Effector memory CD8-positive, alpha-beta T cell (primary cell): ENCODE data around the gene DNASE1L2.
"Not testable (repeated sequence)": the region's sequence is repeated elsewhere in the genome, so short reads cannot be mapped to it uniquely, and the experiment has no call there.

Experiments
- ATAC-seq: fragments of 150-1000 bp; cut with Tn5 transposase; replicated peaks from 2 replicates; pipeline ENCODE4 v1.10.0; 2021; ENCODE audit warnings: mild to moderate bottlenecking, moderate library complexity
- DNase-seq, 3 experiments: peaks; one replicate each; pipeline ENCODE4 v3.0.0; 2021
- H3K27ac Mint-ChIP-seq, 2 donors: one replicate each; pipeline ENCODE4 v1.8.0; 2022; ENCODE audit warnings: mild to moderate bottlenecking in 2 of 2, mixed read lengths in 2 of 2, moderate library complexity in 2 of 2
- H3K27me3 Mint-ChIP-seq, 2 donors: one replicate each; pipeline ENCODE4 v1.8.0; 2022; ENCODE audit warnings: mixed read lengths in 2 of 2
- H3K36me3 Mint-ChIP-seq: one replicate; pipeline ENCODE4 v1.8.0; 2022; ENCODE audit warnings: mild to moderate bottlenecking, moderate library complexity, mixed read lengths; ENCODE audit not compliant: insufficient read depth
- H3K4me1 Mint-ChIP-seq, 2 donors: one replicate each; pipeline ENCODE4 v1.8.0; 2022; ENCODE audit warnings: low read depth in 2 of 2, mixed read lengths in 2 of 2
- H3K4me3 Mint-ChIP-seq, 2 donors: one replicate each; pipeline ENCODE4 v1.8.0; 2022; ENCODE audit warnings: mild to moderate bottlenecking in 2 of 2, mixed read lengths in 2 of 2, moderate library complexity in 2 of 2
- H3K9me3 Mint-ChIP-seq, 2 donors: one replicate each; pipeline ENCODE4 v1.8.0; 2022; ENCODE audit warnings: mixed read lengths in 2 of 2

Gene DNASE1L2

GRCh38 chr16:2196162-2196980 is 39.9 kb upstream of the DNASE1L2 start, which contains the start of gene CASKIN1:
Gene CASKIN1 (minus strand): TSS chr16:2196605. CDS start chr16:2196432, 173 bp downstream.
- Mint-ChIP-seq H3K27me3 (peaks cover 33 to 50% of the 10 kb centered on the region in 2 donors), H3K27ac (no peak within 1 kb of the TSS), H3K4me3 (peak within 1 kb of the TSS; percentile 73 to 74), H3K36me3 (no peaks in the 10 kb centered on the region), H3K4me1 (peaks cover 2 to 5% of the 10 kb centered on the region in 2 donors), H3K9me3 (no peaks in the 10 kb centered on the region)
- DNase-seq, result no peak
- ATAC-seq, result peak; percentile 62

- Mint-ChIP-seq H3K27me3 (peaks cover 33 to 50% of the 10 kb centered on the region in 2 donors), H3K4me1 (peaks cover 2 to 5% of the 10 kb centered on the region in 2 donors), H3K36me3 (no peaks in the 10 kb centered on the region), H3K9me3 (no peaks in the 10 kb centered on the region), H3K27ac (no peak overlapping the region), H3K4me3 (peak overlapping the region; percentile 73 to 74)
- no peak for DNase-seq
- ATAC-seq, result no peak
Observed at GRCh38 chr16:2196981-2197511, 39.2 kb upstream of the DNASE1L2 start.

- DNase-seq (no peak), ATAC-seq (no peak)
- no peaks in the 10 kb centered on the region for H3K9me3 Mint-ChIP-seq
- peaks cover 3% of the 10 kb centered on the region for H3K36me3 Mint-ChIP-seq
- peaks cover 2 to 5% of the 10 kb centered on the region in 2 donors for H3K4me1 Mint-ChIP-seq
- H3K4me3 Mint-ChIP-seq, result peak overlapping the region in 1 of 2 donors; percentile 73
- peaks cover 33 to 50% of the 10 kb centered on the region in 2 donors for H3K27me3 Mint-ChIP-seq
- no peak overlapping the region for H3K27ac Mint-ChIP-seq
Observed at GRCh38 chr16:2197765-2198164, 38.5 kb upstream of the DNASE1L2 start.

GRCh38 chr16:2198283-2198682 is 38.0 kb upstream of the DNASE1L2 start:
- Mint-ChIP-seq H3K4me1 (peaks cover 2 to 5% of the 10 kb centered on the region in 2 donors), H3K27ac (no peak overlapping the region), H3K4me3 (peak overlapping the region in 1 of 2 donors; percentile 73), H3K9me3 (no peaks in the 10 kb centered on the region), H3K27me3 (peaks cover 33 to 50% of the 10 kb centered on the region in 2 donors), H3K36me3 (peaks cover 3% of the 10 kb centered on the region)
- DNase-seq, result no peak
- ATAC-seq, result no peak

GRCh38 chr16:2199095-2199494 is 37.1 kb upstream of the DNASE1L2 start:
- Mint-ChIP-seq H3K27ac (no peak overlapping the region), H3K9me3 (no peaks in the 10 kb centered on the region), H3K27me3 (peaks cover 33 to 48% of the 10 kb centered on the region in 2 donors), H3K4me3 (no peak overlapping the region), H3K4me1 (peaks cover 2 to 11% of the 10 kb centered on the region in 2 donors), H3K36me3 (peaks cover 3% of the 10 kb centered on the region)
- ATAC-seq (no peak), DNase-seq (no peak)

GRCh38 chr16:2199621-2200139 is 36.6 kb upstream of the DNASE1L2 start:
- H3K27me3 Mint-ChIP-seq, result peaks cover 33 to 42% of the 10 kb centered on the region in 2 donors
- DNase-seq, result no peak
- peaks cover 3% of the 10 kb centered on the region for H3K36me3 Mint-ChIP-seq
- H3K4me3 Mint-ChIP-seq, result no peak overlapping the region
- no peaks in the 10 kb centered on the region for H3K9me3 Mint-ChIP-seq
- no peak for ATAC-seq
- peaks cover 8 to 15% of the 10 kb centered on the region in 2 donors for H3K4me1 Mint-ChIP-seq
- H3K27ac Mint-ChIP-seq, result no peak overlapping the region

- H3K36me3 Mint-ChIP-seq, result peaks cover 5% of the 10 kb centered on the region
- H3K9me3 Mint-ChIP-seq, result no peaks in the 10 kb centered on the region
- no peak overlapping the region for H3K27ac Mint-ChIP-seq
- H3K4me1 Mint-ChIP-seq, result peaks cover 7 to 11% of the 10 kb centered on the region in 2 donors
- H3K27me3 Mint-ChIP-seq, result peaks cover 26 to 36% of the 10 kb centered on the region in 2 donors
- DNase-seq (no peak), ATAC-seq (no peak)
- H3K4me3 Mint-ChIP-seq, result no peak overlapping the region
Observed at GRCh38 chr16:2200313-2200712, 35.9 kb upstream of the DNASE1L2 start.

- H3K27ac Mint-ChIP-seq, result not testable (repeated sequence)
- H3K4me1 Mint-ChIP-seq, result peaks cover 18 to 22% of the 10 kb centered on the region in 2 donors
- H3K4me3 Mint-ChIP-seq, result peak overlapping the region; percentile 71 to 81
Observed at GRCh38 chr16:2203119-2203688, 33.0 kb upstream of the DNASE1L2 start.

GRCh38 chr16:2204416-2205103 is 31.7 kb upstream of the DNASE1L2 start:
- Mint-ChIP-seq H3K4me1 (peaks cover 18 to 22% of the 10 kb centered on the region in 2 donors), H3K4me3 (peak overlapping the region; percentile 71 to 81), H3K36me3 (peaks cover 17% of the 10 kb centered on the region), H3K27ac (peak overlapping the region; percentile 85 to 90), H3K27me3 (peaks cover 6 to 10% of the 10 kb centered on the region in 2 donors), H3K9me3 (no peaks in the 10 kb centered on the region)
- DNase-seq (no peak), ATAC-seq (no peak)

More at GRCh38 chr16:2203119-2203688, 33.0 kb upstream of the DNASE1L2 start:
- peaks cover 16 to 21% of the 10 kb centered on the region in 2 donors for H3K27me3 Mint-ChIP-seq
- H3K36me3 Mint-ChIP-seq, result peaks cover 11% of the 10 kb centered on the region
- H3K9me3 Mint-ChIP-seq, ATAC-seq, DNase-seq: not testable (repeated sequence)

- peak within 1 kb of the TSS; percentile 85 to 90 for H3K27ac Mint-ChIP-seq
- no peaks in the 10 kb centered on the region for H3K9me3 Mint-ChIP-seq
- H3K4me1 Mint-ChIP-seq, result peaks cover 18 to 22% of the 10 kb centered on the region in 2 donors
- peaks cover under 1 to 3% of the 10 kb centered on the region in 2 donors for H3K27me3 Mint-ChIP-seq
- peak within 1 kb of the TSS; percentile 71 to 81 for H3K4me3 Mint-ChIP-seq
- ATAC-seq (peak; percentile 86), DNase-seq (peak; percentile 91 to 94 (median 93))
- H3K36me3 Mint-ChIP-seq, result peaks cover 19% of the 10 kb centered on the region
Observed at GRCh38 chr16:2205104-2205966, 30.9 kb upstream of the DNASE1L2 start, which contains the start of gene MLST8. Gene MLST8 (plus strand): TSS chr16:2205454. CDS start chr16:2206086, 632 bp downstream.

- Mint-ChIP-seq H3K27me3 (no peaks in the 10 kb centered on the region), H3K4me1 (peaks cover 18 to 22% of the 10 kb centered on the region in 2 donors), H3K36me3 (peaks cover 24% of the 10 kb centered on the region), H3K27ac (peak overlapping the region in 1 of 2 donors; percentile 90), H3K9me3 (no peaks in the 10 kb centered on the region), H3K4me3 (peak overlapping the region; percentile 71 to 81)
- ATAC-seq, result no peak
- DNase-seq, result no peak
Observed at GRCh38 chr16:2205967-2206313, 30.3 kb upstream of the DNASE1L2 start.

- Mint-ChIP-seq H3K4me1 (peaks cover 18 to 22% of the 10 kb centered on the region in 2 donors), H3K27ac (peak overlapping the region in 1 of 2 donors; percentile 90), H3K9me3 (no peaks in the 10 kb centered on the region), H3K4me3 (peak overlapping the region; percentile 71 to 81), H3K36me3 (peaks cover 24% of the 10 kb centered on the region), H3K27me3 (no peaks in the 10 kb centered on the region)
- DNase-seq (no peak), ATAC-seq (no peak)
Observed at GRCh38 chr16:2206420-2206779, 29.8 kb upstream of the DNASE1L2 start.
